ENCODE measurements around the gene SLC25A12.

Gene SLC25A12

GRCh38 chr2:171807119-171807518 lies 86.9 kb downstream of the SLC25A12 start:
- no peak overlapping the region for H2AFZ ChIP-seq (ENCODE audit: low read depth, low read length)
- H3K4me3 ChIP-seq (ENCODE audit: low read depth in 1 of 2, low read length in 2 of 2): no peak overlapping the region
- no peaks in the 10 kb centered on the region for H3K27me3 ChIP-seq (ENCODE audit: insufficient read depth, low read length, poor library complexity)
- no peak overlapping the region for H3K4me2 ChIP-seq (ENCODE audit: insufficient read depth, low read length)
- no peaks in the 10 kb centered on the region for H3K79me2 ChIP-seq (ENCODE audit: insufficient read depth, low read length)
- no peak for DNase-seq
- no peak overlapping the region for H3K27ac ChIP-seq (ENCODE audit: low read length)
- no peaks in the 10 kb centered on the region for H3K4me1 ChIP-seq (ENCODE audit: insufficient read depth, low read length)
- no peaks in the 10 kb centered on the region for H3K9me3 ChIP-seq (ENCODE audit: insufficient read depth, low read length, severe bottlenecking)
- ATAC-seq (ENCODE audit: insufficient read depth, low read depth): no peak
- TF ChIP-seq EZH2 (IDR thresholded peaks at IDR 0.05; ENCODE audit: borderline replicate concordance, low read depth, low read length, severe bottlenecking) (no peak), CTCF (IDR thresholded peaks at IDR 0.05; ENCODE audit: borderline replicate concordance, extremely low read depth, low read length, poor library complexity, severe bottlenecking) (no peak)
- H3K36me3 ChIP-seq (ENCODE audit: insufficient read depth, low read length): peaks cover 27% of the 10 kb centered on the region
- H4K20me1 ChIP-seq (ENCODE audit: insufficient read depth, low read length): no peaks in the 10 kb centered on the region
- H3K9ac ChIP-seq (ENCODE audit: low read depth, low read length): no peak overlapping the region

GRCh38 chr2:171804456-171804855 lies 89.6 kb downstream of the SLC25A12 start:
- H3K79me2 ChIP-seq (ENCODE audit: insufficient read depth, low read length): no peaks in the 10 kb centered on the region
- H3K4me1 ChIP-seq (ENCODE audit: insufficient read depth, low read length): no peaks in the 10 kb centered on the region
- TF ChIP-seq CTCF (IDR thresholded peaks at IDR 0.05; ENCODE audit: borderline replicate concordance, extremely low read depth, low read length, poor library complexity, severe bottlenecking) (no peak), EZH2 (IDR thresholded peaks at IDR 0.05; ENCODE audit: borderline replicate concordance, low read depth, low read length, severe bottlenecking) (no peak)
- H3K4me3 ChIP-seq (ENCODE audit: low read depth in 1 of 2, low read length in 2 of 2): no peak overlapping the region
- H3K9ac ChIP-seq (ENCODE audit: low read depth, low read length): no peak overlapping the region
- H3K27me3 ChIP-seq (ENCODE audit: insufficient read depth, low read length, poor library complexity): no peaks in the 10 kb centered on the region
- H3K27ac ChIP-seq (ENCODE audit: low read length): no peak overlapping the region
- DNase-seq (no peak), ATAC-seq (ENCODE audit: insufficient read depth, low read depth) (no peak)
- no peak overlapping the region for H2AFZ ChIP-seq (ENCODE audit: low read depth, low read length)
- H3K9me3 ChIP-seq (ENCODE audit: insufficient read depth, low read length, severe bottlenecking): no peaks in the 10 kb centered on the region
- no peak overlapping the region for H3K4me2 ChIP-seq (ENCODE audit: insufficient read depth, low read length)
- H3K36me3 ChIP-seq (ENCODE audit: insufficient read depth, low read length): peaks cover 22% of the 10 kb centered on the region; the same call in 1 of the 2 replicates
- H4K20me1 ChIP-seq (ENCODE audit: insufficient read depth, low read length): no peaks in the 10 kb centered on the region

GRCh38 chr2:171803757-171804156 lies 90.3 kb downstream of the SLC25A12 start:
- H3K36me3 ChIP-seq (ENCODE audit: insufficient read depth, low read length): peaks cover 23% of the 10 kb centered on the region; the same call in 1 of the 2 replicates
- no peaks in the 10 kb centered on the region for H3K9me3 ChIP-seq (ENCODE audit: insufficient read depth, low read length, severe bottlenecking)
- TF ChIP-seq CTCF (IDR thresholded peaks at IDR 0.05; ENCODE audit: borderline replicate concordance, extremely low read depth, low read length, poor library complexity, severe bottlenecking): no peak
- no peak for TF ChIP-seq EZH2 (IDR thresholded peaks at IDR 0.05; ENCODE audit: borderline replicate concordance, low read depth, low read length, severe bottlenecking)
- H3K27ac ChIP-seq (ENCODE audit: low read length): no peak overlapping the region
- H3K4me2 ChIP-seq (ENCODE audit: insufficient read depth, low read length): no peak overlapping the region
- DNase-seq (no peak), ATAC-seq (ENCODE audit: insufficient read depth, low read depth) (no peak)
- H3K4me3 ChIP-seq (ENCODE audit: low read depth in 1 of 2, low read length in 2 of 2): no peak overlapping the region
- no peaks in the 10 kb centered on the region for H3K27me3 ChIP-seq (ENCODE audit: insufficient read depth, low read length, poor library complexity)
- no peak overlapping the region for H3K9ac ChIP-seq (ENCODE audit: low read depth, low read length)
- no peaks in the 10 kb centered on the region for H3K4me1 ChIP-seq (ENCODE audit: insufficient read depth, low read length)
- no peak overlapping the region for H2AFZ ChIP-seq (ENCODE audit: low read depth, low read length)
- no peaks in the 10 kb centered on the region for H4K20me1 ChIP-seq (ENCODE audit: insufficient read depth, low read length)
- no peaks in the 10 kb centered on the region for H3K79me2 ChIP-seq (ENCODE audit: insufficient read depth, low read length)

- H3K79me2 ChIP-seq (ENCODE audit: insufficient read depth, low read length): no peaks in the 10 kb centered on the region
- H3K4me1 ChIP-seq (ENCODE audit: insufficient read depth, low read length): no peaks in the 10 kb centered on the region
- H3K4me2 ChIP-seq (ENCODE audit: insufficient read depth, low read length): no peak overlapping the region
- H3K36me3 ChIP-seq (ENCODE audit: insufficient read depth, low read length): peaks cover 16% of the 10 kb centered on the region; the same call in 1 of the 2 replicates
- no peak overlapping the region for H3K27ac ChIP-seq (ENCODE audit: low read length)
- DNase-seq: no peak
- H2AFZ ChIP-seq (ENCODE audit: low read depth, low read length): no peak overlapping the region
- no peak overlapping the region for H3K4me3 ChIP-seq (ENCODE audit: low read depth in 1 of 2, low read length in 2 of 2)
- no peaks in the 10 kb centered on the region for H3K27me3 ChIP-seq (ENCODE audit: insufficient read depth, low read length, poor library complexity)
- H3K9me3 ChIP-seq (ENCODE audit: insufficient read depth, low read length, severe bottlenecking): no peaks in the 10 kb centered on the region
- no peaks in the 10 kb centered on the region for H4K20me1 ChIP-seq (ENCODE audit: insufficient read depth, low read length)
- TF ChIP-seq EZH2 (IDR thresholded peaks at IDR 0.05; ENCODE audit: borderline replicate concordance, low read depth, low read length, severe bottlenecking): no peak
- TF ChIP-seq CTCF (IDR thresholded peaks at IDR 0.05; ENCODE audit: borderline replicate concordance, extremely low read depth, low read length, poor library complexity, severe bottlenecking): no peak
- no peak for ATAC-seq (ENCODE audit: insufficient read depth, low read depth)
- H3K9ac ChIP-seq (ENCODE audit: low read depth, low read length): no peak overlapping the region
Observed at GRCh38 chr2:171800639-171801038, 93.4 kb downstream of the SLC25A12 start.

All from DND-41 (cell line).